Amniotic epithelial cell (primary cell): ENCODE results near the gene MAGI2.
A peak's percentile ranks its signal among the peaks of the same experiment; 100 is the strongest.

Experiments
- DNase-seq: peaks from one replicate; pipeline ENCODE4 v3.0.0-alpha.2; 2010; ENCODE audit warnings: low read depth

The MAGI2 gene

GRCh38 chr7:78081888-78082287 lies 1371.6 kb downstream of the MAGI2 start:
- no peak for DNase-seq

- no peak for DNase-seq
These were observed 1372.1 kb downstream of the MAGI2 start for GRCh38 chr7:78081344-78081743.

GRCh38 chr7:78080811-78081210 lies 1372.7 kb downstream of the MAGI2 start:
- no peak for DNase-seq

- DNase-seq, result no peak
These were observed 1373.2 kb downstream of the MAGI2 start for GRCh38 chr7:78080241-78080640.

GRCh38 chr7:78074713-78075112 lies 1378.8 kb downstream of the MAGI2 start:
- no peak for DNase-seq

GRCh38 chr7:78073609-78074382 lies 1379.7 kb downstream of the MAGI2 start:
- no peak for DNase-seq

- no peak for DNase-seq
These were observed 1381.3 kb downstream of the MAGI2 start for GRCh38 chr7:78072201-78072590.

- no peak for DNase-seq
These were observed 1381.8 kb downstream of the MAGI2 start for GRCh38 chr7:78071491-78072200.

GRCh38 chr7:78066599-78066998 lies 1386.9 kb downstream of the MAGI2 start:
- DNase-seq, result no peak

GRCh38 chr7:78063758-78064157 lies 1389.7 kb downstream of the MAGI2 start:
- DNase-seq, result no peak

- no peak for DNase-seq
These were observed 1391.3 kb downstream of the MAGI2 start for GRCh38 chr7:78062214-78062613.

- DNase-seq, result no peak
These were observed 1395.9 kb downstream of the MAGI2 start for GRCh38 chr7:78057571-78057970.

GRCh38 chr7:78055599-78055998 lies 1397.9 kb downstream of the MAGI2 start:
- no peak for DNase-seq

- DNase-seq, result no peak
These were observed 1398.4 kb downstream of the MAGI2 start for GRCh38 chr7:78055001-78055573.

GRCh38 chr7:78052112-78052511 lies 1401.4 kb downstream of the MAGI2 start:
- DNase-seq, result no peak

GRCh38 chr7:78047800-78048199 lies 1405.7 kb downstream of the MAGI2 start:
- DNase-seq, result no peak

GRCh38 chr7:78043159-78043558 lies 1410.3 kb downstream of the MAGI2 start:
- no peak for DNase-seq

- DNase-seq, result no peak
These were observed 1412.0 kb downstream of the MAGI2 start for GRCh38 chr7:78041423-78041822.

GRCh38 chr7:78039790-78040776 lies 1413.4 kb downstream of the MAGI2 start:
- DNase-seq, result peak; percentile 7

- no peak for DNase-seq
These were observed 1414.9 kb downstream of the MAGI2 start for GRCh38 chr7:78038465-78039080.

GRCh38 chr7:78037603-78038002 lies 1415.9 kb downstream of the MAGI2 start:
- no peak for DNase-seq

GRCh38 chr7:78033410-78033809 lies 1420.1 kb downstream of the MAGI2 start:
- no peak for DNase-seq
